HG03060 (cell line): ENCODE measurements around the gene SCUBE1.

Experiments
- ATAC-seq: cut with Tn5 transposase; IDR thresholded peaks from one replicate; pipeline ENCODE4 v1.9.1; 2021; ENCODE audit warnings: low read depth, moderate number of reproducible peaks; ENCODE audit not compliant: unreplicated experiment

The SCUBE1 gene

GRCh38 chr22:43183496-43184277 is 159.5 kb downstream of the SCUBE1 start:
- no peak for ATAC-seq

- no peak for ATAC-seq
Measured at GRCh38 chr22:43182726-43183125, 160.4 kb downstream of the SCUBE1 start.

- no peak for ATAC-seq
Measured at GRCh38 chr22:43182118-43182517, 161.1 kb downstream of the SCUBE1 start.

- no peak for ATAC-seq
Measured at GRCh38 chr22:43181321-43182076, 161.7 kb downstream of the SCUBE1 start.

- no peak for ATAC-seq
Measured at GRCh38 chr22:43180670-43181069, 162.5 kb downstream of the SCUBE1 start.

GRCh38 chr22:43179911-43180195 is 163.3 kb downstream of the SCUBE1 start:
- ATAC-seq, result no peak

GRCh38 chr22:43179146-43179910 is 163.8 kb downstream of the SCUBE1 start:
- no peak for ATAC-seq

- no peak for ATAC-seq
Measured at GRCh38 chr22:43177479-43177878, 165.7 kb downstream of the SCUBE1 start.

- no peak for ATAC-seq
Measured at GRCh38 chr22:43176090-43176489, 167.1 kb downstream of the SCUBE1 start.

GRCh38 chr22:43174941-43175531 is 168.1 kb downstream of the SCUBE1 start:
- no peak for ATAC-seq

- no peak for ATAC-seq
Measured at GRCh38 chr22:43173976-43174720, 169.0 kb downstream of the SCUBE1 start.

- no peak for ATAC-seq
Measured at GRCh38 chr22:43173566-43173965, 169.6 kb downstream of the SCUBE1 start.

GRCh38 chr22:43172191-43172590 is 171.0 kb downstream of the SCUBE1 start:
- ATAC-seq, result no peak

GRCh38 chr22:43171607-43172006 is 171.6 kb downstream of the SCUBE1 start:
- ATAC-seq, result no peak

- no peak for ATAC-seq
Measured at GRCh38 chr22:43171019-43171491, 172.1 kb downstream of the SCUBE1 start.

GRCh38 chr22:43170131-43170480 is 173.1 kb downstream of the SCUBE1 start:
- ATAC-seq, result no peak

- ATAC-seq, result no peak
Measured at GRCh38 chr22:43169310-43170130, 173.7 kb downstream of the SCUBE1 start.

- no peak for ATAC-seq
Measured at GRCh38 chr22:43168471-43169309, 174.5 kb downstream of the SCUBE1 start.
